ENCODE data around the gene CDH12.
"Not testable (repeated sequence)": the region's sequence is repeated elsewhere in the genome, so short reads cannot be mapped to it uniquely, and the experiment has no call there.

Gene CDH12

GRCh38 chr5:22411554-22412349, 441.4 kb downstream of the CDH12 start:
- no peak for FAIRE-seq
- TF ChIP-seq POLR2A (IDR thresholded peaks at IDR 0.05; ENCODE audit: low read depth, low read length) (no peak), POLR2AphosphoS5 (IDR thresholded peaks at IDR 0.05; ENCODE audit: low read depth, low read length) (no peak), TAF1 (IDR thresholded peaks at IDR 0.05; ENCODE audit: borderline replicate concordance, low read depth, low read length) (no peak)
- DNase-seq (ENCODE audit: insufficient read length): no peak

- TF ChIP-seq POLR2A (IDR thresholded peaks at IDR 0.05; ENCODE audit: low read depth, low read length): no peak
- DNase-seq (ENCODE audit: insufficient read length) (no peak), FAIRE-seq (no peak)
These were observed 461.2 kb downstream of the CDH12 start for GRCh38 chr5:22391956-22392355.

DNA sequence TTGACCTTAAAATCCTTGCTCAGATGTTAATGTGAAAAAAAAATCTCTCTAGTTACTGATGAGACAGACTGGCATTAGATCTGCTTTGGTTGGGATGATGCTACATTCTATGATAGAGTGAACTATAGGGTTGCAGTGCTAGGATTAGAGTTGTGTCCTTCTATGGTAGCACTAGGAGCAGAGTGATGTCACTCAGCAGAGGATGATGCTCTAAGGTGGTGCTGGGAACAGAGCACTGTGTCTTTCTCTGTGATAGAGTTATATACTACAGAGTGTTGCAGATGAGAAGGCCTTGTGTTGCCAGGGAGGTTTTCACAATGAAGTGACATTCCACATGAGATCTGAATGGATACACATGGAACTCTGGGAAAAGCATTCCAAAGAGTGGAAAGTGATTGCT, 462.3 kb downstream of the CDH12 start:
- DNase-seq (ENCODE audit: insufficient read length): no peak
- TF ChIP-seq POLR2AphosphoS5 (IDR thresholded peaks at IDR 0.05; ENCODE audit: low read depth, low read length) (no peak), POLR2A (IDR thresholded peaks at IDR 0.05; ENCODE audit: low read depth, low read length) (no peak), TAF1 (IDR thresholded peaks at IDR 0.05; ENCODE audit: borderline replicate concordance, low read depth, low read length) (no peak)
- no peak for FAIRE-seq

GRCh38 chr5:22372826-22373660, 480.1 kb downstream of the CDH12 start:
- no peak for TF ChIP-seq TAF1 (IDR thresholded peaks at IDR 0.05; ENCODE audit: borderline replicate concordance, low read depth, low read length)
- no peak for TF ChIP-seq POLR2A (IDR thresholded peaks at IDR 0.05; ENCODE audit: low read depth, low read length)
- no peak for TF ChIP-seq POLR2AphosphoS5 (IDR thresholded peaks at IDR 0.05; ENCODE audit: low read depth, low read length)
- DNase-seq (ENCODE audit: insufficient read length) (no peak), FAIRE-seq (no peak)

DNA sequence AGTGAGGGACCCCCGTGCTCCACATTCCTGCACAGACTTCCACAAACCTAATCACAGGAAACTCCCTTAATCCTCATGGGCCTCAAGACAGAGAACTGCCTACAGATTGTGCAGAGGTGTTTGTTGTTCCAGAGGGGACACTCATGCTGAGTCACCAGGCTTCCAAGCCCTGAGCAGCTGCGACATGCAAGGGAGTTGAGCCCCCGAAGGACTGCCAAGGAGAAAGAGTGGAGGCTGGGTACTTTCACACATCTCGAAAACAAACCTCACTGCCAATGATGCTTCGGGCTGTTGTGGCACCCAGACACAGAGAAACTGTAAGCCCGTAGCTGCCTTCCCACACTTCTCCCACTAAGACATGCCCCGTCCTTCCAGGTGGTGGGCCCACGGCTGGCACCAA, 480.8 kb downstream of the CDH12 start:
- DNase-seq (ENCODE audit: insufficient read length) (no peak), FAIRE-seq (no peak)
- TF ChIP-seq TAF1 (IDR thresholded peaks at IDR 0.05; ENCODE audit: borderline replicate concordance, low read depth, low read length): no peak
- no peak for TF ChIP-seq POLR2AphosphoS5 (IDR thresholded peaks at IDR 0.05; ENCODE audit: low read depth, low read length)
- TF ChIP-seq POLR2A (IDR thresholded peaks at IDR 0.05; ENCODE audit: low read depth, low read length): no peak

DNA sequence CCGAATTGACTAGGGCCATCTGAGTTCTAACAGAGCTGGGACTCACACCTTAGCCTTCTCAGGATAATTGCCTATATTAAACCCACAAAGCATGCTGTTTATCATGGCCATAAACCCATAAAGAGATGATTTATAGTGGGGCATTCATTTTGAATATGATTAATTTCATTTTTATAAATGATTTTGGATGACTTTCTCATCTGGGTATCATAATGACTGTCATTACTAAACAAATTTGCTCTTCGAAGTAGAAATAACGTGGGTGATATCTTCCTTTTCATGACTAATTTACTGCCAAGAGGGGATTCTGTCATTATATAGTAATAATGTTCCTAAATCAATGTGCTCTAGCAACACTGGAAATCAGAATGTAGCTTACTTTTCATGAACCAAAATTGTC, 498.2 kb downstream of the CDH12 start:
- TF ChIP-seq TAF1 (IDR thresholded peaks at IDR 0.05; ENCODE audit: borderline replicate concordance, low read depth, low read length) (no peak), POLR2A (IDR thresholded peaks at IDR 0.05; ENCODE audit: low read depth, low read length) (no peak), POLR2AphosphoS5 (IDR thresholded peaks at IDR 0.05; ENCODE audit: low read depth, low read length) (no peak)
- no peak for FAIRE-seq
- no peak for DNase-seq (ENCODE audit: insufficient read length)

- FAIRE-seq (no peak), DNase-seq (ENCODE audit: insufficient read length) (no peak)
- TF ChIP-seq POLR2A (IDR thresholded peaks at IDR 0.05; ENCODE audit: low read depth, low read length) (no peak), TAF1 (IDR thresholded peaks at IDR 0.05; ENCODE audit: borderline replicate concordance, low read depth, low read length) (no peak), POLR2AphosphoS5 (IDR thresholded peaks at IDR 0.05; ENCODE audit: low read depth, low read length) (no peak)
These were observed 500.7 kb downstream of the CDH12 start for GRCh38 chr5:22352493-22352892.

DNA sequence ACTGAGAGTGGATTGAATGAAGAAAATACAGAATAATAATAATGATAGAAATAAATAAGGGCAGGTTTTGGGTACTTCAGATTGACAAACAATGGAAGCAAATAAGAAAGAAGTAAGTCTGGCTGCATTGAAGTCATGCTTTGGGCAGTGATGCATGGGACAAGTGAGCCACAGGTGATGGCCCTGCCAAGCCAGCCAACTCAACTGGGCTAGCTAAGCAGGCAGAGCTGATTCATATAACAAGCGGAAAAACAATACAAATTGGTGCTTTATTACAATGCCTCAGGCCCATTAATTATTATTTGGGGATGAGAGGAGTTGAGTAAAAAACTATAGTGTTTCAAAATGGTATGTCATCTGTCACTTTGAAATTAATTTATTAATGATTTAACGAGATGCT, 502.0 kb downstream of the CDH12 start:
- no peak for DNase-seq (ENCODE audit: insufficient read length)
- FAIRE-seq: no peak
- no peak for TF ChIP-seq POLR2AphosphoS5 (IDR thresholded peaks at IDR 0.05; ENCODE audit: low read depth, low read length)
- TF ChIP-seq TAF1 (IDR thresholded peaks at IDR 0.05; ENCODE audit: borderline replicate concordance, low read depth, low read length): no peak
- no peak for TF ChIP-seq POLR2A (IDR thresholded peaks at IDR 0.05; ENCODE audit: low read depth, low read length)

DNA sequence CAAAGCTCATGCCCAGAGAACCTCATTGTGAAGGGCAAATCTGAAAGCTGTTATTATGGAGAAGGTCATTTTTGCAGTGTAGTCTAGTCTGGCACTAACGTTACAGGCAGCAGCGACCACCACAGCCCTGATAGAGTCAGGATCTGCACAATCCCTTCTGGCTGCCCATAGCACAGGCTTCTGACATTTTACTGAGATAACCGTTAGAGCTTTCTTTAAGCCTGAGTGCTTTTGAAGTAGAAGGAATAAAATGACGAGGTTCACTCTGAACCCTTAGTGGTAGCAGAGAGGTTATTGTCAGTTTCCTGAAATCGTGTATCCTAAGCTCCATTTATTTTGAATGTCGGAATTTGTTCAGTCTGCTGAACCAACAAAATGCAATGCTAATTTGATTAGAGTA, 505.1 kb downstream of the CDH12 start:
- TF ChIP-seq POLR2AphosphoS5 (IDR thresholded peaks at IDR 0.05; ENCODE audit: low read depth, low read length) (no peak), TAF1 (IDR thresholded peaks at IDR 0.05; ENCODE audit: borderline replicate concordance, low read depth, low read length) (no peak)
- DNase-seq (ENCODE audit: insufficient read length) (no peak), FAIRE-seq (no peak)

DNA sequence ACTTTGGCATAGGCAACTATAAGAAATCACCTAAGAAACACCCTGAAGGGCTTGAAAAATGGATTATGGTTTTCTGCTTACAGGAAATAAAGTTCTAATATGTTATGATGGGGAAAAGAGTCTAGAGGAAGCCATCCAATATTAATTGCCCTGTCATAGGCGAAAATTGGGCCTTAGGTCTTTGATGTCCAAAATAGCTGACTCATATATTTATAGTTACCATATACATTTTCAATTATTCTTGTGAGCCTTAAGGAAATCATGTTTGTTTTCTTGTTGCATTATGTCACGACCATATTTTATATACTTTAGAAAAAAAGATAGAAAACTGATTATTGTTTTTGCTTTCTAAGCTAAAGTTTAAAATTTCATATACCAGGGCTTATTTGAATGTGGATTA, 509.1 kb downstream of the CDH12 start:
- no peak for TF ChIP-seq POLR2AphosphoS5 (IDR thresholded peaks at IDR 0.05; ENCODE audit: low read depth, low read length)
- no peak for TF ChIP-seq POLR2A (IDR thresholded peaks at IDR 0.05; ENCODE audit: low read depth, low read length)
- TF ChIP-seq TAF1 (IDR thresholded peaks at IDR 0.05; ENCODE audit: borderline replicate concordance, low read depth, low read length): no peak
- no peak for FAIRE-seq

GRCh38 chr5:22341406-22341805, 511.7 kb downstream of the CDH12 start:
- TF ChIP-seq POLR2A (IDR thresholded peaks at IDR 0.05; ENCODE audit: low read depth, low read length) (no peak), TAF1 (IDR thresholded peaks at IDR 0.05; ENCODE audit: borderline replicate concordance, low read depth, low read length) (no peak), POLR2AphosphoS5 (IDR thresholded peaks at IDR 0.05; ENCODE audit: low read depth, low read length) (no peak)
- DNase-seq (ENCODE audit: insufficient read length) (no peak), FAIRE-seq (no peak)

More for the DNA sequence above, 509.1 kb downstream of the CDH12 start:
- DNase-seq (ENCODE audit: insufficient read length): no peak

GRCh38 chr5:22332949-22333348, 520.2 kb downstream of the CDH12 start:
- FAIRE-seq; DNase-seq (ENCODE audit: insufficient read length): not testable (repeated sequence)

Measured in GM12892 (cell line).